Activated naive CD8-positive, alpha-beta T cell (primary cell): Measurements from ENCODE around the gene HBZ.
"Not testable (repeated sequence)": the region's sequence is repeated elsewhere in the genome, so short reads cannot be mapped to it uniquely, and the experiment has no call there.

Experiments
- H3K27ac Mint-ChIP-seq: one replicate; pipeline ENCODE4 v1.8.0; 2021; ENCODE audit warnings: mixed read lengths
- H3K27me3 Mint-ChIP-seq: one replicate; pipeline ENCODE4 v1.8.0; 2021; ENCODE audit warnings: mixed read lengths
- H3K36me3 Mint-ChIP-seq: one replicate; pipeline ENCODE4 v1.8.0; 2021; ENCODE audit warnings: mixed read lengths
- H3K4me1 Mint-ChIP-seq: one replicate; pipeline ENCODE4 v1.8.0; 2021; ENCODE audit warnings: low read depth, mixed read lengths
- H3K4me3 Mint-ChIP-seq: one replicate; pipeline ENCODE4 v1.8.0; 2021; ENCODE audit warnings: mild to moderate bottlenecking, mixed read lengths
- H3K9me3 Mint-ChIP-seq: one replicate; pipeline ENCODE4 v1.8.0; 2021; ENCODE audit warnings: low read depth, mixed read lengths

HBZ gene

DNA sequence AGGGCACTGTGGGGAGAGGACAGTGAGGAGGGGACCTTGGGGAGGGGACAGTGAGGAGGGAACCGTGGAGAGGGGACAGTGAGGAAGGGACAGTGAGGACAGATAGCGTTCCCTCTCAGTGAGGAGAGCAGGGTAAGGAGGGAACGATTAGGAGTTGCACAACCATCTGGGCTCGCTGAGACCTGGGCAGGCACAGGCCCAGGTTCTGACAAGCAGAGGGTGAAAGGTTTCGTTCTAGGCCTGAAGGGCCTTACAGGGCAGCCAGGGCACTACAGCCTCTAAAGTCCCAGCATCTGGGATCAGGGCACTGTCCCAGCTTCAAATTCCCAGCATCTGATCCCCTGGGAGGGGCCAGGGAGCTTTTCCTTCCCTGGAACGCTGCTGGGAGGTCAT, 681 bp downstream of the HBZ start:
- H3K36me3 Mint-ChIP-seq, H3K27ac Mint-ChIP-seq, H3K4me1 Mint-ChIP-seq, H3K9me3 Mint-ChIP-seq: not testable (repeated sequence)
- Mint-ChIP-seq H3K4me3 (peak overlapping the region; percentile 49), H3K27me3 (peaks cover 11% of the 10 kb centered on the region)

DNA sequence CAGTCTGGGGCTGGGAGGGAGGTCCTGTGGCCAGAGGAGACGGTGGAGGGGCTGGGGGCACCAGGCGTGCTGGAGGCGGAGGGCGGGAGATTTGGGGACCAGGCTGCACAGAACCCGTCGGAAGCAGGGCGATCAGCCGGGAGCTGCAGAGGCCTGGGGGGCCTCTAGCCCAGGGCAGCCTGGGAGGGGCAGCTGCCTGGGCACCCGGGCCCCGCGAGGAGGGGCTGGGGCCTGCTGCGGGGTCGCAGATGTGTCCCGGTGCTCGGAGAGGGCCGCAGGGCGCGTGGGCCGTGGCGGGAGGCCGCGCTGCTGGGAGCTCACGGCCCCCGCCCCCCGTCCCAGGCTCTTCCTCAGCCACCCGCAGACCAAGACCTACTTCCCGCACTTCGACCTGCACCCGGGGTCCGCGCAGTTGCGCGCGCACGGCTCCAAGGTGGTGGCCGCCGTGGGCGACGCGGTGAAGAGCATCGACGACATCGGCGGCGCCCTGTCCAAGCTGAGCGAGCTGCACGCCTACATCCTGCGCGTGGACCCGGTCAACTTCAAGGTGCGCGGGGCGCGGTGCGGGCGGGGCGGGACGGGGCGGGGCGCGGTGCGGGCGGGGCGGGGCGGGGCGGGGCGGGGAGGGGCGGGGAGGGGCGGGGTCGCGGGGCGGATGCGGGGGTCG, 1.2 kb downstream of the HBZ start:
- H3K4me1 Mint-ChIP-seq, H3K4me3 Mint-ChIP-seq, H3K9me3 Mint-ChIP-seq, H3K27ac Mint-ChIP-seq, H3K36me3 Mint-ChIP-seq: not testable (repeated sequence)
- H3K27me3 Mint-ChIP-seq, result peaks cover 12% of the 10 kb centered on the region

DNA sequence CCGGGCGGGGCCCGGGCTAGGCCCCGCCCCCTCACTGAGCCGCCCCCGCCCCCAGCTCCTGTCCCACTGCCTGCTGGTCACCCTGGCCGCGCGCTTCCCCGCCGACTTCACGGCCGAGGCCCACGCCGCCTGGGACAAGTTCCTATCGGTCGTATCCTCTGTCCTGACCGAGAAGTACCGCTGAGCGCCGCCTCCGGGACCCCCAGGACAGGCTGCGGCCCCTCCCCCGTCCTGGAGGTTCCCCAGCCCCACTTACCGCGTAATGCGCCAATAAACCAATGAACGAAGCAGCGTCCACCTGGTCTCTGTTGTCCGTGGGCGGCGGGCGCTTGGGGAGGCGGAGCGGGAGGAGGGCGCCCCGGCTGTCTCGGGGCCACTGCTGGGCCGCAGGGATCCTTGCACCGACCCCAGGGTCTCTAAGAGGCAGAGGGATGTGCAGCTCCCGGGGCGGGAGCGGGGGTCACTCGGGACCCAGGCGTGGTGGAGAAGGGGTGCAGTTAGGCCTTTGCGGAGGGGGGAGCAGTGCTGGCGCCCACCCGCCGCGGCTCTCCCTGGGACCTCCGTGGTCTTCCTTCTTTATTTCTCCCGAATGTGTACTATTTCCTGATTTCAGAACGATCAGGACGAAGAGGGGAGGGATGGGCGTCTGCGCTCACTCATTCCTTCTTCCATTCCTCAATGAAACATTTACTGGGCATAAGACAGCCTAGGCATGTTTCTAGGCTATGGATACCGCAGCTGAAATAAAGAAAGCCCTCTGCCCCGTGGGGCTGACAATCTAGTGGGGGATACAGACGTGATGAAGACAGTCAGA, 2.0 kb downstream of the HBZ start:
- Mint-ChIP-seq H3K4me3 (peak overlapping the region; percentile 89), H3K36me3 (no peaks in the 10 kb centered on the region), H3K9me3 (no peaks in the 10 kb centered on the region), H3K4me1 (peaks cover 5% of the 10 kb centered on the region), H3K27me3 (peaks cover 16% of the 10 kb centered on the region), H3K27ac (peak overlapping the region; percentile 28)

DNA sequence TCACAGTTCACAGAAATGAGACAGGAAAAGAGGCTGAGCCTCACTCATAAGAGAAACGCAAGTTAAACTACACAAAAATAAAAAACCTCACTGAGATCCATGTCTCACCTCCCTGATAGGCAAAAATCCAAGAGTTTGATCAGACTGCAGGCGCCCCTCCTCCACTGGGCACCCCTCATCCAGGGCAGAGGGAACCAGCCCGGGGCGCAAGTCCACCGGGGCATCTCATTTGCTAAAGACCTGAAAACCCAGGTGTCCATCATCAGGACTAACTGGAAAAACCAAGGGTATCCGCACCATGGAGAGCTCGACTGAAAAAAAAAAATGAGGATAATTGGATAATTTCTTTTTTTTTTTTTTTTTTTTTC, 2.6 kb downstream of the HBZ start:
- peaks cover 5% of the 10 kb centered on the region for H3K4me1 Mint-ChIP-seq
- H3K9me3 Mint-ChIP-seq, result no peaks in the 10 kb centered on the region

DNA sequence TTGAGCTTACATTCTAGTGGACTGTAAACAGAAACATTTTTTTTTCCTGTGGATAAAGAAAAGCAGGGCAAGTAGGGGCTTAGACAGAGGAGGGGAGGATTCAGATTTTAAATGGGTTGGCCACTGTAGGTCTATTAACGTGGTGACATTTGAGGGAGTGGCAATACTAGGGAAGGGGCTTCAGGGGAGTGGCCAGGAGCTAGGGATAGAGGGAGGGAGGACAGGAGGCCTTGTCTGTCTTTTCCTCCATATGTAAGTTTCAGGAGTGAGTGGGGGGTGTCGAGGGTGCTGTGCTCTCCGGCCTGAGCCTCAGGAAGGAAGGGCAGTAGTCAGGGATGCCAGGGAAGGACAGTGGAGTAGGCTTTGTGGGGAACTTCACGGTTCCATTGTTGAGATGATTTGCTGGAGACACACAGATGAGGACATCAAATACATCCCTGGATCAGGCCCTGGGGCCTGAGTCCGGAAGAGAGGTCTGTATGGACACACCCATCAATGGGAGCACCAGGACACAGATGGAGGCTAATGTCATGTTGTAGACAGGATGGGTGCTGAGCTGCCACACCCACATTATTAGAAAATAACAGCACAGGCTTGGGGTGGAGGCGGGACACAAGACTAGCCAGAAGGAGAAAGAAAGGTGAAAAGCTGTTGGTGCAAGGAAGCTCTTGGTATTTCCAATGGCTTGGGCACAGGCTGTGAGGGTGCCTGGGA, 6.8 kb downstream of the HBZ start:
- Mint-ChIP-seq H3K4me3 (no peak overlapping the region), H3K27ac (no peak overlapping the region), H3K36me3 (no peaks in the 10 kb centered on the region), H3K9me3 (no peaks in the 10 kb centered on the region), H3K27me3 (peaks cover 21% of the 10 kb centered on the region), H3K4me1 (peaks cover 5% of the 10 kb centered on the region)

More for the DNA sequence above, 2.6 kb downstream of the HBZ start:
- no peak overlapping the region for H3K27ac Mint-ChIP-seq
- H3K27me3 Mint-ChIP-seq, result peaks cover 18% of the 10 kb centered on the region
- peak overlapping the region; percentile 89 for H3K4me3 Mint-ChIP-seq
- H3K36me3 Mint-ChIP-seq, result no peaks in the 10 kb centered on the region

GRCh38 chr16:160242-160641, 7.8 kb downstream of the HBZ start:
- peaks cover 15% of the 10 kb centered on the region for H3K27me3 Mint-ChIP-seq
- H3K4me1 Mint-ChIP-seq, H3K4me3 Mint-ChIP-seq, H3K36me3 Mint-ChIP-seq, H3K9me3 Mint-ChIP-seq, H3K27ac Mint-ChIP-seq: not testable (repeated sequence)

DNA sequence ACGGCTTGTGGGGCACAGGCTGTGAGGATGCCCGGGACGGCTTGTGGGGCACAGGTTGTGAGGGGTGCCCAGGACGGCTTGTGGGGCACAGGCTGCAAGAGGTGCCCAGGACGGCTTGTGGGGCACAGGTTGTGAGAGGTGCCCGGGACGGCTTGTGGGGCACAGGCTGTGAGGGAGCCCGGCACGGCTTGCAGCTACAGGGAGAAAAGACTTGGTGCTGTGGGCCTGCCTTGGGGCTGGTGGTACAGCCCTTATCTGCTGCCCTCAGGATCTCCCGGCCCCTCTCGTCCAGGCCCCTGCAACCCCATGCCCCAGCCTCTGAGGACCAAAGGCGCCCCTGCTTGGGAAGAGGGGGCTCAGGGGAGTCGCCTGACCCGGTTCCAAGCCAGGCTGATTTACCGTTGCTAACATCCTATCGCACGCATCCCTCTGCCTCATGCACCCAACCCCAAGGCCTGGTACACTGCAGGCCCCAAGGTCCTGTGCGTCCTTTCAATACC, 8.3 kb downstream of the HBZ start:
- Mint-ChIP-seq H3K4me3 (no peak overlapping the region), H3K9me3 (no peaks in the 10 kb centered on the region), H3K36me3 (no peaks in the 10 kb centered on the region), H3K27ac (no peak overlapping the region), H3K4me1 (no peaks in the 10 kb centered on the region), H3K27me3 (peaks cover 13% of the 10 kb centered on the region)

DNA sequence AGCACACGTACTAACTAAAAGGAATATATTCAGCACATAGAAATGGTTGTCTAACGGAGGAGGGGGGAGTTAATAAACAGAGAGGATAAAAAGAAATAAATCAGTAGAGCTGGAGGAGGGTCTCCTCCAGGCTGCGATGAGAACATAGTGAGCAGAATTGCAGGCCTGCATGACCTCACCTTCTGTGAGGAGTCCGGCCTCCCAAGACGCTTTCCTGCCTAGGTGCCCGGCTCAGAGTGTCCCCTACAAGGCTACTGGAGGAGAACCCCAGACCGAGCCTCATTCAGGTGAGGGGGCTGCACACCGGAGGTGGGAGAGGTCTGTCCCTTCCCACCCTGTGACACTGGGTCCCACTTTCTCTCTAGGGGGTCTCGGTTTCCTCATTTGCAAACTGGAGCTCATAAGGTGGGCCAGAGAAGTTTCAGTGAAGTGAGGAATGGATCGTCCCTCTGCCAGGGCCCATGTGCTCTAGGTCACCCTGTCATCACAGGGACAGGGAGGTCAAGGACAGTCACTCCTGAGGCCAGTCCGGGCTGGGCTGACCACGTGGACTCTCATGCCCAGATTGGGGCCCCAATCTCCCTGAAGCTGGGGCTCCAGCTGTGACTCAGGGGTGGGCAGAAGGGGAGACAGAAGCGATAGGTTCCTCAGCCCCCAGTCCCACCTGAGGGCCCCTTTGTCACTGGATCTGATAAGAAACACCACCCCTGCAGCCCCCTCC, 10.0 kb downstream of the HBZ start:
- Mint-ChIP-seq H3K4me1 (peaks cover 1% of the 10 kb centered on the region), H3K27ac (no peak overlapping the region)

DNA sequence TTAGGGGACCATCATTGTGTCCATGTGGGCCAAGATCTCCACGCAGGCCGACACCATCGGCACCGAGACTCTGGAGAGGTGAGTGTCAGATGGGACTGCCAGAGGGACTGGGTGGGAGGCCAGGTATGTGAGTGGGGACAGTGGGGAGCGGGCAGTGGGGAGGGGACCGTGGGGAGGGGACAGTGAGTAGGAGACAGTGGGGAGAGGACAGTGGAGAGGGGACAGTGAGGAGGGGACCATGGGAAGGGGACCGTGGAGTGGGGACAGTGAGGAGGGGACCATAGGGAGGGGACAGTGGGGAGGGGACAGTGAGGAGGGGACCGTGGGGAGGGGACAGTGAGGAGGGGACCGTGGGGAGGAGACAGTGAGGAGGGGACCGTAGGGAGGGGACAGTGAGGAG, 10.7 kb downstream of the HBZ start:
- H3K27ac Mint-ChIP-seq, H3K4me1 Mint-ChIP-seq, H3K9me3 Mint-ChIP-seq, H3K36me3 Mint-ChIP-seq, H3K4me3 Mint-ChIP-seq: not testable (repeated sequence)
- H3K27me3 Mint-ChIP-seq, result peaks cover 17% of the 10 kb centered on the region

More for the DNA sequence above, 10.0 kb downstream of the HBZ start:
- peaks cover 17% of the 10 kb centered on the region for H3K27me3 Mint-ChIP-seq
- no peaks in the 10 kb centered on the region for H3K9me3 Mint-ChIP-seq
- H3K36me3 Mint-ChIP-seq, result no peaks in the 10 kb centered on the region
- H3K4me3 Mint-ChIP-seq, result no peak overlapping the region

DNA sequence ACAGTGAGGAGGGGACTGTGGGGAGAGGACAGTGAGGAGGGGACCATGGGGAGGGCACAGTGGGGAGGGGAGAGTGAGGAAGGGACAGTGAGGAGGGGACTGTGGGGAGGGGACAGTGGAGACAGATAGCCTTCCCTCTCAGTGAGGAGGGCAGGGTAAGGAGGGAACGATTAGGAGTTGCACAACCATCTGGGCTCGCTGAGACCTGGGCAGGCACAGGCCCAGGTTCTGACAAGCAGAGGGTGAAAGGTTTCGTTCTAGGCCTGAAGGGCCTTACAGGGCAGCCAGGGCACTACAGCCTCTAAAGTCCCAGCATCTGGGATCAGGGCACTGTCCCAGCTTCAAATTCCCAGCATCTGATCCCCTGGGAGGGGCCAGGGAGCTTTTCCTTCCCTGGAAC, 11.3 kb downstream of the HBZ start:
- Mint-ChIP-seq H3K4me3 (peak overlapping the region; percentile 49), H3K27me3 (peaks cover 18% of the 10 kb centered on the region)
- H3K4me1 Mint-ChIP-seq, H3K27ac Mint-ChIP-seq, H3K36me3 Mint-ChIP-seq, H3K9me3 Mint-ChIP-seq: not testable (repeated sequence)

DNA sequence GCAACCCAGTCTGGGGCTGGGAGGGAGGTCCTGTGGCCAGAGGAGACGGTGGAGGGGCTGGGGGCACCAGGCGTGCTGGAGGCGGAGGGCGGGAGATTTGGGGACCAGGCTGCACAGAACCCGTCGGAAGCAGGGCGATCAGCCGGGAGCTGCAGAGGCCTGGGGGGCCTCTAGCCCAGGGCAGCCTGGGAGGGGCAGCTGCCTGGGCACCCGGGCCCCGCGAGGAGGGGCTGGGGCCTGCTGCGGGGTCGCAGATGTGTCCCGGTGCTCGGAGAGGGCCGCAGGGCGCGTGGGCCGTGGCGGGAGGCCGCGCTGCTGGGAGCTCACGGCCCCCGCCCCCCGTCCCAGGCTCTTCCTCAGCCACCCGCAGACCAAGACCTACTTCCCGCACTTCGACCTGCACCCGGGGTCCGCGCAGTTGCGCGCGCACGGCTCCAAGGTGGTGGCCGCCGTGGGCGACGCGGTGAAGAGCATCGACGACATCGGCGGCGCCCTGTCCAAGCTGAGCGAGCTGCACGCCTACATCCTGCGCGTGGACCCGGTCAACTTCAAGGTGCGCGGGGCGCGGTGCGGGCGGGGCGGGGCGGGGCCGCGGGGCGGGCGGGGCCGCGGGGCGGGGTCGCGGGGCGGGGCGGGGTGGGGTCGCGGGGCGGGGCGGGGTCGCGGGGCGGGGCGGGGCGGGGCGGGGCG, 11.8 kb downstream of the HBZ start:
- not testable (repeated sequence) for H3K4me1 Mint-ChIP-seq, H3K36me3 Mint-ChIP-seq, H3K9me3 Mint-ChIP-seq, H3K27ac Mint-ChIP-seq, H3K4me3 Mint-ChIP-seq
- H3K27me3 Mint-ChIP-seq, result peaks cover 17% of the 10 kb centered on the region

GRCh38 chr16:164827-165538, 12.5 kb downstream of the HBZ start:
- peaks cover 14% of the 10 kb centered on the region for H3K27me3 Mint-ChIP-seq

GRCh38 chr16:165539-166374, 13.3 kb downstream of the HBZ start, which contains the start of gene HBM:
HBM (plus strand) TSS chr16:165978; CDS start chr16:165998, 20 bp downstream.
- Mint-ChIP-seq H3K27ac (no peak within 1 kb of the TSS), H3K4me1 (peaks cover 1% of the 10 kb centered on the region), H3K4me3 (peak within 1 kb of the TSS; percentile 49), H3K9me3 (no peaks in the 10 kb centered on the region), H3K27me3 (peaks cover 15% of the 10 kb centered on the region), H3K36me3 (no peaks in the 10 kb centered on the region)

More at GRCh38 chr16:164827-165538, 12.5 kb downstream of the HBZ start:
- peaks cover 1% of the 10 kb centered on the region for H3K4me1 Mint-ChIP-seq
- no peaks in the 10 kb centered on the region for H3K36me3 Mint-ChIP-seq
- H3K9me3 Mint-ChIP-seq, result no peaks in the 10 kb centered on the region
- H3K27ac Mint-ChIP-seq, result no peak overlapping the region
- H3K4me3 Mint-ChIP-seq, result peak overlapping the region; percentile 49
